NCI-H524 treated with DMSO at 0.1 percent for 48 hours (cell line): ENCODE data around the gene PLCG2.
A peak's percentile ranks its signal among the peaks of the same experiment; 100 is the strongest.
"Not testable (repeated sequence)": the region's sequence is repeated elsewhere in the genome, so short reads cannot be mapped to it uniquely, and the experiment has no call there.

Source experiments
- DNase-seq: peaks from one replicate; lab custom pipeline; 2025; lab: John Stamatoyannopoulos, UW

Gene PLCG2

GRCh38 chr16:81913222-81913621 is 134.1 kb downstream of the PLCG2 start:
- no peak for DNase-seq

GRCh38 chr16:81917375-81917774 is 138.3 kb downstream of the PLCG2 start:
- DNase-seq = no peak

DNA sequence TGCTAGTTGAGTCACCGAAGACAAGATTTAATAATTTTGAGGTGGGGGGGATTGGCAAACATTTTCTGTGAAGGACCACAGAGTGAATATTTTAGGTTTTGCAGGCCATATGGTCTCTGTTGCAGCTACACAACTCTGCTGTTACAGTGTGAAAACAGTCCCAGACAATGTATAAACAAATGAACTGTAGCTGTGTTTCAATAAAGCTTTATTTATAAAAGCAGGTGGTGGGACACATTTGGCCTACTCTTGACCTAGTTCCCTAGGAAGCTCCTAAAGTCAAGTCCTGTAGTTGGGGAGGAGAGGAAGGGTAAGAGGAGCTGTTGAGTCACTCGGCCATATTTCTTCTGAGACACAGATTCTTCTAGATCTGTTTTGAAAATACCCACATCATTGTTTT is 139.8 kb downstream of the PLCG2 start:
- no peak for DNase-seq

DNA sequence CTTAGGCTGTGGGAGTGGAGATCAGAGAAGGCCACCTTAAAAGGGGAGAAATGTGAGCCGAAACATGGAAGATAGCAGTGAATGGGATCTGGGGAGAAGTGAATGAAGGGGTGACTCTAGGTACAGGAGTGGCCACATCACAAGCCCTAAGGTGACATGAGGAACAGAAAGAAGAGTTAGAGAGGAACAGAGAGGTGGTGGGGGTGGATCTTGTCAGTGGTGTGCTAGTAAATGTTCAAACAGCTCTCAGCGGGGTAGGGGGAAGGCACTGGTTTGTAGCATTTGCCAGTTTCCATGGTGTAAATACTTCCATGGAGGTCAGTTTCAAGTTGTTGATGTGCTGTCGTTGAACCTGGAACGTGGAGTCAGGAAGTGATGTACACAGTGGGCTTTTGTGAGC is 141.4 kb downstream of the PLCG2 start:
- no peak for DNase-seq

GRCh38 chr16:81921085-81921814 is 142.2 kb downstream of the PLCG2 start:
- no peak for DNase-seq

DNA sequence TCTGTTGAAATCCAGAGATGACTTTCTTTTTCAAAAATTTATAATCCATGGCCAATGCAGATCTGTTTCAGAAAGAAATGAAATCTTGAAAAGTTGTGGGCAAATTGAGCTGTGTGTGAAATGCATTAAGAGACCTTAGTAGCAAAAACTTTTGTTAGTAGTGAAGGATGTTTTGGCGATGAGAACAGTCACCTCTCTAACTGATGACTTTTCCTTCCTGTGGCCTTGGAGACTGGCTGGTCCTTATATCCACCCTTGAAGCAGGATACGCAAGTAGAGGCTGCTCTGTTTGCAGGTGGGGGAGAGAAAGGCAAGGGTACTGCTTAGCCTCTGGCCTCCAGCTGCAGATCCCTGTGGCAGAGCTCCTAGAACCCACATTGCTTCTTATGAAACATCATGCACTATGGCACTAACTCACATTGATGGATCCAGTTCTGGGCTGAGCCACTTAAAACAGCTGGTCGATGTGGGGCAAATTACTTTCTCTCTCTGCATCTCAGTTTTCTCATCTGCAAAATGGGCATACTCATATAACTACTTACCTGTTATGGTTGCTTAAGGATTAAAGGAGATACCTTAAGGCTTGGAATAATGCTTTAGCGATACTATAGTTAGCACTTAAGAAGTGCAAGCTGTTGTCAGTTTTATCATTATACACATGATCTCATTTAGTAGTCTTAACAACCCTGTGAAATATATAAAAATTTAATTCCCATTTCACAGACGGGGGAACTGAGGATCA is 142.9 kb downstream of the PLCG2 start:
- no peak for DNase-seq

DNA sequence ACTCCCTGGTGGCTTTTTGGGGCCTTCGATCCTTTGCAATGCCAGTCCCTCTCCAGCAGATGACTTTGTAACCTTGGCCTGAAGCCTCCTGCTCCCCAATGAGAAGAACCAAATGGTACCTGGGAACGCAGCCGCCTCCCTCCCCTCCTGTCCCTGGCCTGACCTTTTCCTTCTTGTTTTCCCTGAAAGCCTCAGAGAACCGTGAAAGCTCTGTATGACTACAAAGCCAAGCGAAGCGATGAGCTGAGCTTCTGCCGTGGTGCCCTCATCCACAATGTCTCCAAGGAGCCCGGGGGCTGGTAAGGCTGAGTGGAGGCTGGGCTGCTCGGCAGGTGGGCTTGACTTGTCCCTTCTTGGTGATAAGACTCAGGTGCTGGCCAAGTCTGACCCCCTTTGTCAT is 144.2 kb downstream of the PLCG2 start:
- DNase-seq = no peak

- peak; percentile 18 for DNase-seq
Observed at GRCh38 chr16:81925016-81925415, 145.9 kb downstream of the PLCG2 start.

- DNase-seq = no peak
Observed at GRCh38 chr16:81926036-81926435, 146.9 kb downstream of the PLCG2 start.

- no peak for DNase-seq
Observed at GRCh38 chr16:81927561-81928185, 148.6 kb downstream of the PLCG2 start.

DNA sequence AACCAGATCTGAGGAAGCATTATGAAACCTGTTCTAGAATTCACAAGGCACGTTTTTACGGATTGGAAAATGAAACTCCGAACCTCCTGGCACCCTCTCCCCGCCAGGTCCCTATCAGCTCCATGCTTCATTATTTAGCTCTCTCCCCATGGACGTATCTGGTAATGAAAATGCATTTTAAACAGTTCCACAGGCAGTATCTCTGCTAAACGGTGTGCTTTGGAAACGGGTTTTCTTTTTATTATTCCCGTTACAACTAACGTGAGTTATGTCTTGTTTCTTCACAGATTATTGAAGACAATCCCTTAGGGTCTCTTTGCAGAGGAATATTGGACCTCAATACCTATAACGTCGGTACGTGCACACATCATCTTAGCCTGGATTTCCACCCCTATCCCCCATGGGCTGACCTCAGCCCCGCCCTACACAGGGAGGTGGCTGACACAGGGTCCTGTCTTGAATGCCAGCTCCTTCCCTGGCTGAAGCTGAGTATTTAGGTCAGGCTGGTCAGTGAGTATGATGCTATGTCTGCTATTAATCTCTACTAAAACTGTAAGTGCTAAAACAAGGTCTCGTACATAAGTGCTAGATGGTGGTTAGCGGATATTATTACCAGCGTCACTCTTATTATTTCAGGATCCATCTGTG is 149.3 kb downstream of the PLCG2 start:
- no peak for DNase-seq

GRCh38 chr16:81928975-81929374 is 149.9 kb downstream of the PLCG2 start:
- no peak for DNase-seq

DNA sequence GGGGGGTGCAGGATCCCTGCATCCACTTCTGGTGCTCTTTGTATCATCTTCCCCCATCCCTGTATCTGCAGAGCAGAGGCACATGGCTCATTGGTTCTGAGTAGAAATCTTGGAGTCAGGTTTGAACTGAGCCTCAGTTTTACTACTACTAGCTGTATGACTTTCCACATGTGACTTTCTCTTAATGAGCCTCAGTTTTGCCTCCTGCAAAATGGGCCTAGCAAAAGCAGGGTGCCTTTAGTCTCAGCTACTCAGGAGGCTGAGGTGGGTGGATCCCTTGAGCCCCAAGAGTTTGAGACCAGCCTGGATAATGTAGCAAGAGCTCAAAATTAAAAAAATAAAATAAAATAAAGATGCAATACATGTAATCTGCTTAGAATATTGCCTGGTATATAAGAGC is 150.8 kb downstream of the PLCG2 start:
- DNase-seq = no peak

GRCh38 chr16:81931927-81932326 is 152.8 kb downstream of the PLCG2 start:
- DNase-seq = no peak

DNA sequence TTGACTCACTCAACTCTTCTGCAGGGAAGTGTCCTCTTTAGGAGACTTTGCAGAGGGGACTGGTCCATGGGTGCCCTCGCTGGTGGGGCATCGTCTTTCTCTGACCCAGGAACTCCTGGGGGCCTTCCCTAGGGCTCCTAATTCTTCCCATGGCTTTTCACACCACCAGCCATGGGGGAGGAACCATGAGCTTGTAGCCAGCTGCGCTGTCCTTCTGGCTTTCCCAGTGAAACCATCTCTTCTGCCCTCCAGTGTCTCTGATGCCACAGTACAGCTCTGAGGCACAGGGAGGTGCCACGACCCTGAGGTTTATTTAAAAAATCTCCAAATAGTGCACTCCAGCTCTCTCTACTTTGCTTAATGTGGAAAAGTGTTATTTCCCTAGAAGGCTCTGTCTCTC is 153.6 kb downstream of the PLCG2 start:
- DNase-seq = no peak

- no peak for DNase-seq
Observed at GRCh38 chr16:81933361-81933760, 154.3 kb downstream of the PLCG2 start.

- DNase-seq = not testable (repeated sequence)
Observed at GRCh38 chr16:81934711-81935110, 155.6 kb downstream of the PLCG2 start.

GRCh38 chr16:81936209-81937000 is 157.3 kb downstream of the PLCG2 start:
- no peak for DNase-seq

DNA sequence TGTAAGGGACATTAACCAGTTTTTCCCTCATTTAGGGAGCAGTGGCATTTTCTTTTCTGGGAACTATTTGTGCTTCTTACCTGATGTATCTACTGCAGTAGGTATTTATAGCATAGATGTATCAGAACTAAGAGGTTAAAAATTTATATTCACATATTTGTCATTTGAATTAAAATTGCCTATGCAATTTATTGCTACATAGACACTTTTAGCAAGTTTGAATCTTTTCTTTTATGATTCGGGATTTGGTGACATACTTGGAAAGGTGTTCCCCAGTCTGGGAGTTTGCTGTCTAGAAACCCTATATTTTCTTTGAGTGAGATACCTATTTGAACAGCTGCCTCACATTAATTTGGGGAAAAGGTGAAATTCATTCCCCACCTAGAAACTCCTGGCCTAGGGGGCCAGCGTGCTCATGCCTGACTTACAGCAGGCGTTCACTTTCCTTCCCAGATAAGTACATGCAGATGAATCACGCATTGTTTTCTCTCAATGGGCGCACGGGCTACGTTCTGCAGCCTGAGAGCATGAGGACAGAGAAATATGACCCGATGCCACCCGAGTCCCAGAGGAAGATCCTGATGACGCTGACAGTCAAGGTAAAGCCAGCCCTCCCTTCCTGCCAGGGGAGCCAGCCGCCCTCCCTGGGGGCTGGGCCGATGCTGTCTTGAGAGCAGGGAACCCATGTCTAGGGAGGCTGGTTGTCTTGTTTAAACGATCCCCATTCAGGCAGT is 158.4 kb downstream of the PLCG2 start:
- DNase-seq = no peak

- DNase-seq = no peak
Observed at GRCh38 chr16:81938326-81939163, 159.5 kb downstream of the PLCG2 start.
